Measurements from ENCODE around the gene PAX8.

GRCh38 chr2:113229795-113230194, 48.9 kb downstream of the PAX8 start:
- no peak for TF ChIP-seq POLR2A (IDR thresholded peaks at IDR 0.05)
- TF ChIP-seq CTCF (IDR thresholded peaks at IDR 0.05): no peak
